HCT116 (cell line): ENCODE measurements around the gene FAM241A.
"Not testable (repeated sequence)": the region's sequence is repeated elsewhere in the genome, so short reads cannot be mapped to it uniquely, and the experiment has no call there.

Experiments
- CTCF ChIP-seq, 3 experiments: fragments of 200-600 bp in 1 of 3; sonication (generic) in 1 of 3; IDR thresholded peaks in 2 of 3; conservative IDR thresholded peaks in 1 of 3; 2 replicates each; pipeline ENCODE4 v1.5.1; 2012 to 2017; ENCODE audit warnings: low read depth in 2 of 3, low read length in 2 of 3, antibody characterized with exemption in 1 of 3, borderline replicate concordance in 1 of 3, control low read depth in 1 of 3, mild to moderate bottlenecking in 1 of 3, mixed read lengths in 1 of 3, mixed run types in 1 of 3, moderate library complexity in 1 of 3; ENCODE audit not compliant: insufficient read depth in 1 of 3
- EZH2 ChIP-seq: fragments of 200-600 bp; sonication (generic); IDR thresholded peaks from 2 replicates; pipeline ENCODE4 v1.6.1; 2017; ENCODE audit warnings: antibody characterized with exemption, mixed run types
- JUND ChIP-seq: IDR thresholded peaks from 2 replicates; pipeline ENCODE4 v1.6.1; 2012
- MAX ChIP-seq: IDR thresholded peaks from 2 replicates; pipeline ENCODE4 v1.6.1; 2012
- POLR2A ChIP-seq: IDR thresholded peaks from 2 replicates; pipeline ENCODE4 v1.7.0; 2011; ENCODE audit warnings: borderline replicate concordance; ENCODE audit not compliant: insufficient read depth, insufficient read length; ENCODE audit errors: extremely low read depth
- REST ChIP-seq: IDR thresholded peaks from 2 replicates; pipeline ENCODE4 v1.6.1; 2012; ENCODE audit warnings: low read depth
- ZNF274 ChIP-seq: fragments of 200-500 bp; sonication (Bioruptor generic); IDR thresholded peaks from 2 replicates; pipeline ENCODE4 v1.6.1; 2014; ENCODE audit warnings: mild to moderate bottlenecking, low read depth, low read length, inconsistent platforms

- not testable (repeated sequence) for TF ChIP-seq POLR2A; EZH2; CTCF (IDR thresholded peaks at IDR 0.05 in 2 of 3, conservative IDR thresholded peaks at IDR 0.05 in 1 of 3; ENCODE audit: borderline replicate concordance in 1 of 3, insufficient read depth in 1 of 3, low read depth in 2 of 3, low read length in 2 of 3); REST; MAX; JUND; ZNF274
Observed at GRCh38 chr4:112163706-112164105, 18.5 kb downstream of the FAM241A start.
